A549 (cell line): Measurements from ENCODE around the gene DNAJC19. TPM values are rescaled to one million over a fixed set of nuclear protein-coding genes. Genes with fewer than 3 reads are reported as not detected.

Source experiments
- ATAC-seq, 2 experiments: fragments of 200-7000 bp in 1 of 2; fragments of >200 bp in 1 of 2; cut with Nextera tagmentation in 1 of 2; cut with Tn5 transposase in 1 of 2; 3 replicates each; pipeline versions ENCODE4 v1.8.0 to v1.9.1; 2018 to 2020; ENCODE audit warnings: mild to moderate bottlenecking in 1 of 2, moderate library complexity in 1 of 2
- CTCF ChIA-PET: fragments of 300-600 bp; sonication (Branson Sonifier 250); formaldehyde crosslinking; extraction: SDS; loops from one replicate; lab custom pipeline; 2021; ENCODE audit warnings: antibody characterized with exemption, inconsistent platforms; lab: Yijun Ruan, JAX
- POLR2A ChIA-PET: fragments of 350-600 bp; formaldehyde crosslinking; extraction: SDS; loops from one replicate; lab custom pipeline; 2021; ENCODE audit warnings: antibody characterized with exemption, inconsistent platforms; lab: Yijun Ruan, JAX
- DNase-seq, 2 experiments: peaks; one replicate each; pipeline versions ENCODE4 v3.0.0 to v3.0.0-alpha.2; 2011 to 2016; ENCODE audit warnings: low read depth in 1 of 2, low spot score in 1 of 2
- FAIRE-seq: peaks from 2 replicates; lab custom pipeline; 2011; peaks lifted over from hg19 to GRCh38; lab: Jason Lieb, UNC
- H3K27ac ChIP-seq, 2 experiments: fragments of >200 bp; sonication (Bioruptor Twin); formaldehyde crosslinking; 3 replicates each; pipeline ENCODE4 v1.5.1; 2016 to 2017
- H3K4me1 ChIP-seq: fragments of >200 bp; sonication (Bioruptor Twin); formaldehyde crosslinking; 3 replicates; pipeline ENCODE4 v1.6.1; 2016
- H3K4me2 ChIP-seq: fragments of >200 bp; sonication (Bioruptor Twin); formaldehyde crosslinking; 3 replicates; pipeline ENCODE4 v1.6.1; 2016
- H3K4me3 ChIP-seq: fragments of >200 bp; sonication (Bioruptor Twin); formaldehyde crosslinking; 3 replicates; pipeline ENCODE4 v1.5.1; 2016
- H3K9me3 ChIP-seq: fragments of >200 bp; sonication (Bioruptor Twin); formaldehyde crosslinking; 3 replicates; pipeline ENCODE4 v1.6.1; 2016
- CEBPB ChIP-seq, 2 experiments: fragments of >200 bp in 1 of 2; sonication (Bioruptor Twin) in 1 of 2; formaldehyde crosslinking in 1 of 2; IDR thresholded peaks; 2 replicates each; pipeline ENCODE4 v1.6.1; 2012 to 2016
- CHD4 ChIP-seq: fragments of 200-600 bp; sonication (generic); IDR thresholded peaks from 2 replicates; pipeline ENCODE4 v1.6.1; 2016; ENCODE audit warnings: antibody characterized with exemption, mild to moderate bottlenecking, borderline replicate concordance
- E2F6 ChIP-seq: IDR thresholded peaks from 2 replicates; pipeline ENCODE4 v1.6.1; 2012; ENCODE audit warnings: low read depth, borderline replicate concordance
- EHMT2 ChIP-seq: fragments of 200-600 bp; sonication (generic); IDR thresholded peaks from 2 replicates; pipeline ENCODE4 v1.6.1; 2016; ENCODE audit warnings: antibody characterized with exemption, low read depth, mild to moderate bottlenecking, moderate library complexity
- FOSL2 ChIP-seq, 2 experiments: fragments of 450-650 bp in 1 of 2; fragments of >200 bp in 1 of 2; sonication (Bioruptor Twin) in 1 of 2; formaldehyde crosslinking; IDR thresholded peaks; 2 replicates each; pipeline versions ENCODE4 v1.5.0 to v1.6.1; 2016 to 2020; ENCODE audit warnings: mild to moderate bottlenecking in 1 of 2, moderate library complexity in 1 of 2
- HMGXB4 ChIP-seq: fragments of 250-450 bp; sonication (Bioruptor Pico); IDR thresholded peaks from 2 replicates; pipeline ENCODE4 v1.5.0; 2021; ENCODE audit warnings: mild to moderate bottlenecking, moderate library complexity, borderline replicate concordance
- HOXB13 ChIP-seq: fragments of 250-450 bp; sonication (Bioruptor Pico); IDR thresholded peaks from 2 replicates; pipeline ENCODE4 v1.5.0; 2020; ENCODE audit warnings: low read depth, mild to moderate bottlenecking, moderate library complexity
- JUNB ChIP-seq: fragments of >200 bp; sonication (Bioruptor Twin); formaldehyde crosslinking; IDR thresholded peaks from 2 replicates; pipeline ENCODE4 v1.6.1; 2016
- MAX ChIP-seq: IDR thresholded peaks from 2 replicates; pipeline ENCODE4 v1.6.1; 2012
- RARB ChIP-seq: fragments of 250-450 bp; sonication (Bioruptor Pico); IDR thresholded peaks from 2 replicates; pipeline ENCODE4 v1.8.0; 2021; ENCODE audit warnings: mild to moderate bottlenecking, moderate library complexity
- RNF2 ChIP-seq: fragments of 200-600 bp; sonication (generic); IDR thresholded peaks from 2 replicates; pipeline ENCODE4 v1.6.1; 2016; ENCODE audit warnings: low read depth, mild to moderate bottlenecking, antibody characterized with exemption, moderate library complexity, borderline replicate concordance
- SMC3 ChIP-seq: fragments of >200 bp; sonication (Bioruptor Twin); formaldehyde crosslinking; IDR thresholded peaks from 3 replicates; pipeline ENCODE4 v1.6.1; 2018; ENCODE audit warnings: inconsistent platforms
- TFCP2L1 ChIP-seq: fragments of 250-450 bp; sonication (Bioruptor Pico); IDR thresholded peaks from 2 replicates; pipeline ENCODE4 v1.5.0; 2021; ENCODE audit warnings: mild to moderate bottlenecking
- ZC3H11A ChIP-seq: fragments of 450-650 bp; IDR thresholded peaks from 2 replicates; pipeline ENCODE4 v1.6.1; 2014; ENCODE audit warnings: antibody characterized with exemption, mild to moderate bottlenecking
- ZFP36 ChIP-seq: fragments of 450-650 bp; IDR thresholded peaks from 2 replicates; pipeline ENCODE4 v1.6.1; 2014; ENCODE audit warnings: borderline replicate concordance; ENCODE audit not compliant: partially characterized antibody
- ZSCAN20 ChIP-seq: fragments of 250-450 bp; sonication (Bioruptor Pico); IDR thresholded peaks from 2 replicates; pipeline ENCODE4 v1.8.0; 2022; ENCODE audit warnings: mild to moderate bottlenecking, moderate library complexity
- WGBS: methylation state at CpG from one replicate; pipeline ENCODE4 v1.1.6; 2017; ENCODE audit errors: missing lambda C conversion rate; 5-methylcytosine and 5-hydroxymethylcytosine counted together
- polyA plus RNA-seq, 4 experiments: library from polyadenylated mRNA; depleted of rRNA in 3 of 4; stranded (reverse); fragments of >200 nt; fragmentation: RNase III in 1 of 4; extraction: RNeasy Plus Mini Kit Qiagen cat#74134 plus additional on column Dnase treatment in 1 of 4; gene quantifications; 2 replicates in 3 of 4; 3 replicates in 1 of 4; pipeline ENCODE4 v1.2.3, GENCODE V29; 2011 to 2017
- TF ChIP-seq, protein P1 (sequence below): fragments of 200-600 bp; sonication (generic); IDR thresholded peaks from 2 replicates; pipeline ENCODE4 v1.6.1; 2016; ENCODE audit warnings: antibody characterized with exemption, mild to moderate bottlenecking, moderate library complexity

The DNAJC19 gene
- polyA plus RNA-seq, 2 of the 4 experiments (the other 2 are of a cell fraction) = 27.7 to 36.8 TPM

- Histone ChIP-seq H3K4me3 (no peak overlapping the region), H3K9me3 (no peaks in the 10 kb centered on the region), H3K4me2 (no peak overlapping the region), H3K27ac (no peak overlapping the region), H3K4me1 (peaks cover 4% of the 10 kb centered on the region; the same call in 1 of the 3 replicates)
- CTCF ChIA-PET = interaction anchor here (0.6 kb wide), 1 partner anchor 9 kb away, joined by 4 read pairs; no protein-coding TSS in a partner anchor
- ATAC-seq = no peak
- TF ChIP-seq ZC3H11A (no peak), HOXB13 (CRISPR knock-in tag) (no peak), HMGXB4 (CRISPR knock-in tag) (no peak), MAX (no peak), EHMT2 (no peak), SMC3 (no peak), E2F6 (no peak), CEBPB (IDR thresholded peaks at IDR 0.05) (no peak), CHD4 (no peak), RARB (CRISPR knock-in tag) (no peak), TFCP2L1 (CRISPR knock-in tag) (no peak), RNF2 (no peak), ZSCAN20 (CRISPR knock-in tag) (no peak), ZFP36 (no peak), FOSL2 (IDR thresholded peaks at IDR 0.05) (no peak), FOSL2 (CRISPR knock-in tag; IDR thresholded peaks at IDR 0.05) (no peak), JUNB (no peak)
- TF ChIP-seq, protein P1, sequence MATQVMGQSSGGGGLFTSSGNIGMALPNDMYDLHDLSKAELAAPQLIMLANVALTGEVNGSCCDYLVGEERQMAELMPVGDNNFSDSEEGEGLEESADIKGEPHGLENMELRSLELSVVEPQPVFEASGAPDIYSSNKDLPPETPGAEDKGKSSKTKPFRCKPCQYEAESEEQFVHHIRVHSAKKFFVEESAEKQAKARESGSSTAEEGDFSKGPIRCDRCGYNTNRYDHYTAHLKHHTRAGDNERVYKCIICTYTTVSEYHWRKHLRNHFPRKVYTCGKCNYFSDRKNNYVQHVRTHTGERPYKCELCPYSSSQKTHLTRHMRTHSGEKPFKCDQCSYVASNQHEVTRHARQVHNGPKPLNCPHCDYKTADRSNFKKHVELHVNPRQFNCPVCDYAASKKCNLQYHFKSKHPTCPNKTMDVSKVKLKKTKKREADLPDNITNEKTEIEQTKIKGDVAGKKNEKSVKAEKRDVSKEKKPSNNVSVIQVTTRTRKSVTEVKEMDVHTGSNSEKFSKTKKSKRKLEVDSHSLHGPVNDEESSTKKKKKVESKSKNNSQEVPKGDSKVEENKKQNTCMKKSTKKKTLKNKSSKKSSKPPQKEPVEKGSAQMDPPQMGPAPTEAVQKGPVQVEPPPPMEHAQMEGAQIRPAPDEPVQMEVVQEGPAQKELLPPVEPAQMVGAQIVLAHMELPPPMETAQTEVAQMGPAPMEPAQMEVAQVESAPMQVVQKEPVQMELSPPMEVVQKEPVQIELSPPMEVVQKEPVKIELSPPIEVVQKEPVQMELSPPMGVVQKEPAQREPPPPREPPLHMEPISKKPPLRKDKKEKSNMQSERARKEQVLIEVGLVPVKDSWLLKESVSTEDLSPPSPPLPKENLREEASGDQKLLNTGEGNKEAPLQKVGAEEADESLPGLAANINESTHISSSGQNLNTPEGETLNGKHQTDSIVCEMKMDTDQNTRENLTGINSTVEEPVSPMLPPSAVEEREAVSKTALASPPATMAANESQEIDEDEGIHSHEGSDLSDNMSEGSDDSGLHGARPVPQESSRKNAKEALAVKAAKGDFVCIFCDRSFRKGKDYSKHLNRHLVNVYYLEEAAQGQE = no peak
- DNase-seq = no peak
- 71% methylated on average over 1 of the region's 1 CpG for WGBS
- POLR2A ChIA-PET = interaction anchor here (1.8 kb wide), 1 partner anchor 22 kb away, joined by 8 read pairs; the partner anchor contains the start of gene FXR1
- no peak for FAIRE-seq
These were observed 54.9 kb downstream of the DNAJC19 start for GRCh38 chr3:180934638-180935037.

Other genes starting within 250 kb of the DNAJC19 start
- gene FXR1, start 77.1 kb downstream of the DNAJC19 start, polyA plus RNA-seq (2011; rRNA removed) = 106 and 132 TPM in 2 replicates
- gene FXR1, start 77.1 kb downstream of the DNAJC19 start, polyA plus RNA-seq (2017; fragmentation: RNase III; extraction: RNeasy Plus Mini Kit Qiagen cat#74134 plus additional on column Dnase treatment) = 95.0 to 101 TPM (median 98.3 TPM) in 3 replicates